HG02588 (cell line): ENCODE measurements around the gene SGCE.

Source experiments
- ATAC-seq: cut with Tn5 transposase; IDR thresholded peaks from one replicate; pipeline ENCODE4 v1.9.1; 2021; ENCODE audit warnings: mild to moderate bottlenecking, moderate library complexity; ENCODE audit not compliant: unreplicated experiment

SGCE gene

DNA sequence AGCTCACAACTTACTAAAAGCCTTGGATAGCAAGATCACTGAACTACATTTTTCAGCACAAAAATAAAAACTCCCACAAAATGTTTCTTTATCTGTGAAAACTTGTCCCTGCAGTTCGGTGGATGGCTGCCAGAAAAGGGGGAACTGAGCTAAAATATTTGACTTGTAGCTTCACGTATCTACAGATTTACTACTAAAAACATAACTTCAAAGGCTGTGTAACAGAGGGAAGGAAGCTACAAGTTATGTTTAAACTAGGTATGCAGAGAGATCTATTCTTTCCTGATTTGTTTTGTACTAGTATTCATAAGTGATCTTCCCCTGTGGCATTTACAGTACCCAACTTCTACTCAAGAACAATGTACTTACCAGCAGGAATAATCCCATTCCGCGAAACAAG lies 25.1 kb downstream of the SGCE start:
- no peak for ATAC-seq

DNA sequence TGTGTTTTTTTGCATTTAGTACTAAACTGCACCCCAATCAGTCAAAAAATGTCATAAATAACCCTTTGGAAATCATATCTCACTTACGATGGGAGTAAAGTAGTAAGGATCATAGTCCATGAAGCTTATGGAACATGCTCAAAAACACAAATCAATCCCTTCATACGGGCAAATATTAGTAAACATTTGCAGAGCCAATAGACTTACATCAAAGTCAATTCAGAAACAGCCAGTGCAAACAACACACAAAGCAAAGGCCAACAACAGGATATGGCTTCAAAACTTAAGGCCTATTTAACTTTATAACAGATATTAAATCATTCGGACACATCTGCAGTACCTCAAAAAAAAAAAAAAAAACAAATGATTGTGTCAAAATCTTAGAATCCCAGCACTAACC lies 32.1 kb downstream of the SGCE start:
- ATAC-seq, result no peak

DNA sequence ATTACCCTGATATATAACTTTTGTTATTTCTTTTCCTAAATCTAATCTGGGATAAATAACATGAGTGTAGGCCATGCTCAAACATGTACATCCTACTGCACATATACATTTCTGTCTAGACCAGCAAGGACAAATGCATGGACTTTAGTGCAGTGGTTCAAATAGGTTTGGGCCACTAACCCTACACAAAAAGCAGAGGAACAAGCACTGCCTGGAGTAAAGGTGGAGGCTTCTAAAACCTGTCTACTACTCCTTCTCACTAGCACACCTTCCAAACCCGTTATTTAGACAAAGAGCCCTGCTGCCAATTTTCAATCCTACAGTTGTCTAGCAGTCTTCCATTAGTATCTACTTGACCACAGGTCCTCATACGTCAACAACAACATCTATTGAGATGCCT lies 34.8 kb downstream of the SGCE start:
- peak; percentile 3 for ATAC-seq

DNA sequence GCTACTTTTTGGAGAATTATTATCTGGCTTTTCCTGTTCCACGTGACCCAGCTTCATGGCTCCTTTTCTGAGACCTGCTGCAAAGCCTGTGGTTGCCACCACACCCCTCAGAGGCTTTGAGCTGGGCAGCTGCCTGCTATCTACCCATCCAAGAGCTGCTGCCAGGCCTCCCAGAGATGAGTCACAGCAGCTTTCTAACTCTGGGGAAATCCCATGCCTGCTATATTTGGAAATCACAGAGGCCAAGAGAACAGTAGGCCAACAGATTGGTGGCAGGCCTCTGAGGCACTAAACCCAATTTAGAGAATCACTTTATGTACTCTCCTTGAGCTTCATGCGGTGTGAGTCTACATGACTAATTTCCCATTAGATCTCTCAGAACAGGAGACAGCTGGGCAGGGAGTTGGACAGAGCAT lies 35.2 kb downstream of the SGCE start:
- peak; percentile 99 for ATAC-seq

DNA sequence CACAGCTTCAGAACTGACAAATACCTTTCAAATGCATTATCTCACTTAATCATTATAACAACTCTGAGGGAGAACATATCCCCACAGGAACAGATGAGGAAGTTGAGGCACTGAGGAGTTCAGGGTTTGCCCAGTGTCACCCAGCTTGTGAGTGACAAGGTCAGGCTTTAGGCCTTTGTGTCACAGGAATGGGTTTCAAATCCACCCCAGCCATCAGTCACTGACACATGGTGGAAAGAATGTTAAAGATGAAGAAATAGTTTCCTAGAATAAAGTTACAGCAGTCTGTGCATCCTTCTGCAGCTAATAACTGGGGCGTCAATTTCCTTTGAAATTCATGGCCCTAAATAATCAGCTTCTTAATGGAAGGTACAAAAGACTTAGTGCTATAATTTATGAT lies 37.8 kb downstream of the SGCE start:
- ATAC-seq, result no peak

DNA sequence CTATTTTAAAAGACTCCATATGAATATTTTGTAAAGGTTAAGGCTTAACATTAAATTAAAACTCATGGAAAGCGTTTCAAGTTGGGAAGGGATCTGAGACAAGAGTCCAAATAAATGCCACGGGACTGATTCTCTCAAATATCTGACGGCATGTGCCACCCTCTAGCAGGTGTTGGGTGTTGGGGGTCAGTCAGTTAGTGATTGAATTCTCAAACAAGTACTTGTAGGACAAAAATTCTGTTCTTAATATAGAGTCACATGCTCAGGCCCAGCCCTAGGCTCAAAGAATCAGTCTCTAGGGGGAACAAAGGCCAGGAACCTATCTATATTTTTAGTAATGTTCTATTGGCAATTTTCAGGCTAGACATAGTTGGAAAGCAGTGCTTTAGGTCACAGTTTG lies 39.1 kb downstream of the SGCE start:
- no peak for ATAC-seq

DNA sequence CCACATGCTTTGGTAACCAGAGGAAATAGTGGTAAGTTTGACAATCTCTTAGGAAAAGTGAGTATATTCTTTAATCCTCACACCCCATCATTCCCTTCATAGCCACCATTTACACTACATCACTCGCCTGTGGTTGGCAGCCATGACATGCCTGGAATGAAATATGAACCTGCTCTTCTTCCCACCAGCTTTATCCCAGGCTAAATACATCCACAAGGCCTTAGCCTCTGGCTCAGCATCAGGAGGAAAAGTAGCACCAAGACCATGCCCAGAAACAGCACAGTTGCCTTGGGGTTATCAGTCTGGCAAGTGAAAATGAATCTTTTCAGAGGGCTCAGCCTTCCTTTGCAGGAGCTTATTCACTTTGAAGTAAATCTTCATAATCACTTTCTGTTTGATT lies 40.3 kb downstream of the SGCE start:
- no peak for ATAC-seq

DNA sequence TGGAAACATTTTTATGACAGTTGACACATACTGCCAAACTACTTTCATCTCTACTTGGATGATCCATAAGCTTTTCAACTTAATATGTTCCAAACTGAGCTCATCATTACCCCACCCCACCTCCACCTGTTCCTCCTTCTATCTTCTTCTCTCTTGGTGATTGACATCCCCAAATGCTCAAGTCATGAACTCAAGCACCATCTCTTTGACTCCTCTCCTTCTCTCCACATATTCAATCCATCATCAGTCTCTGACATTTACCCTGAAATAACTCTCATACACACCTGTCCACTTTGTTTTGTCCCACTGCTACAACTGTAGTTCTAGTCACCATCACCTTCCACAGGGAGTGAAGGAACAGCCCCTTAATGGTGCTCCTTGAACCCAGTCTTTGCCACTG lies 43.3 kb downstream of the SGCE start:
- no peak for ATAC-seq

DNA sequence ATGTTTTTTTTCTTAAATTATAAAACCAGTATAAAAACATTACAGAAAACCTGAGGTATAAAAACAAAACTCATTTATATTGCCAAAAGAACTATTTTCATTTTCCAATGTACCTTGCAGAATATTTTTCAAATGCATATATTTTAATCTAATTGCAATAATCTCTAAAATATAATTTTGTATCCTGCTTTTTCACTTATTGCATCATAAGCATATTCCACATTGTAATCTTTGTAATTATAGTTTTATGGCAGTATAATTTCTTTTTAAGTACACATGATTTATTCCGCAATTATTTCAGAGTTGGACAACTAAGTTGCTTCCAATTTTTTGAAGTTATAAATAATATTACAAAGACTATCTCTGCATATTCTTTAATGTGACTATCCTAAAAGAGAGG lies 43.7 kb downstream of the SGCE start:
- ATAC-seq, result no peak

DNA sequence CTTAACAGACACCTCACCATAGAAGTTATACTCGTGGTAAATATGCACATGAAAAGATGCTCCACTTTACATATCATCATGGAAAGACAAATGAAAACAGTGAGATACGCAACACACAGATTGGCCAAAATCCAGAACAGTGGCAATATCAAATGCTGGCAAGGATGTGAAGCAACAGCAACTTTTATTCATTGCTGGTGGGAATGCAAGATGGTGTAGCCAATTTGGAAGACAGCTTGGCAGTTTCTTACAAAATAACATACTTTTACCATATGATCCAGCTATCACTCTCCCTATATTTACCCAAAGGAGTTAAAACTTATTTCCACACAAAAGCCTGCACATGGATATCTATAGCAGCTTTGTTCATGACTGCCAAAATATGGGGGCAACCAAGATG lies 46.4 kb downstream of the SGCE start:
- ATAC-seq, result no peak

DNA sequence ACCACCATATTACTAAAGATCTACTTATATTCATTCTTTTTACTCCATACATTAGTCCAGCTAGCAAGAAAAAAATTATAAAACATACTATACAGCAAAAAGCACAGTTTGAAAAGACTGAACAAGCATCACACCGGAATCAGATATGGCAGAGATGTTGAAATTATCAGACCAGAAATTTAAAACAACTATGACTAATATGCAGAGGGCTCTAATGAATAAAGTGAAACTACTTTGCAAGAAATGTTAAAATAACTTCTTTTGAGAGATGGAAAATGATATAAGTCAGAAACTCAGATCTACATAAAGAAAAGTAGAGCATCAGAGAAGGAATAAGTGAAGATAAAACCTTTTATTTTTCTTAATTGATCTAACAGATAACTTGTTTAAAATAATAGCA lies 50.9 kb downstream of the SGCE start:
- no peak for ATAC-seq

DNA sequence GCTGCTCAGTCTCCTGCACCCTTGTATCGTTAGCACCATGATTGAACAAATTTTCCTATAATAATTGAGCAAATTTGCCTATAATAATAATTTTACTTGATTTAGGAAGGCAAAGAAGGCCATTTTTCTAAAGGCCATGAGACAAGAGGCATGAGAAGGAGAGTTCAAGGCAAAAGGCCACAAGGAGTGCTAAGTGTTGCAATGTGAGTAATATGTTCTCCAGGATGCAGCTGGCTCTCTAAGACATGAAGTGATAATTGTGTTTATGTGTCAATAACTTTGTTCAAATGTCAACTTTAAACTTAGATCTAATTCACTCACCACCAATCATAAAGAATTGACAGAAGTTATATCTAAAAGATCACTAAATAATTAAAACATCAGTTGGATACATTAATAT lies 53.8 kb downstream of the SGCE start:
- no peak for ATAC-seq

DNA sequence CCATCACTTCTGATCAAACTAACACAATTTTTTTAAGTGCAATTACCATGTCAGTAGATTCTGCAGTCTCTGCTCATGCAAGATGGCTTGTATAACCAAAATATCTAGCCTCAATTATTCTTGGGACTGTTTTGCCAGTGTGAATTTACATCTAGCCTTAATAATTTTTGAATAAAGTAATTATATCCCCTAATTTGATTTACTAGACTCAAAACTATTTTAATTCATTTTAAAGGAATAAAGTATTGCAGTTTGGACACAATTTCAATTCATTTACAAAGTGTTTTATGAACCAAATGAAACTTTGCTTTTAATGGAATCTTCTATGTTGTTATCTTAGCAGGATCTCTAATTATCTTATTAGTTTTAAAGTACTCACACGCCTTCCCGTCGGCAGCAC lies 55.7 kb downstream of the SGCE start:
- ATAC-seq, result no peak

DNA sequence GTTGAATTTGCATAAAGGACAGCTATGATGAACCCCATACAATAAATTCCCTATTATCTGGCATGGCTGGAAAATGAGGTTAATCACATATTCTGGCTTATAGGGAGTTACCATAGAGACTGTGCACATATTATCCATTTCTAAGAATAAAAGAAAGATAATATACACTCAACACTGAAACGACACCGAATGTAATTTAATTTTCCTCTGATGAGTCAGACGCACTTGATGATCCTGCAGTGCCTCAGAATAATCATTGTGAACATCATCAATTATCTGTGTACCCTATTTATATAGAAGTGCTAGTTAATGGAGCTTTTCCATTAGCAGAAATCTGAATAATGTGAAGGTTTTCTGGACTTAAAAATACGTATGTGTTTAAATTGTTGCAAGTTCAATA lies 60.2 kb downstream of the SGCE start:
- ATAC-seq, result no peak

DNA sequence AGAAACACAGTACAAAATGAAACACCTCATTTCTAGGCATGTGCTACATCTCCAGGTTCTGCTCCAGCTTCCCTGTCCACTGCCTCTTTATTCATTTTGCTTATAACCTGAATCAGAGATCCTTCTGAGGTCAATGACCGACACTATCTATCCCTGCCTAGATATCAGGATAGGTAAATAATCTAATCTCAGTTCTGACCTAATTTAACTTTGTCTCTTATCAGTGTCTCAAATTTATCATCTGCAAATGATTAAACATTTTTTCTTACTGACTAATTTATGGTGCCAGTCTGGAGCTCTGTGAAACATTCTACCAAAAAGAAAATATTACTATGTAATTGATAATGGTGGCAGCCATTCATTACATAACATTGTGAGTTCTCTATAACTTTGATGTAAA lies 61.1 kb downstream of the SGCE start:
- no peak for ATAC-seq

DNA sequence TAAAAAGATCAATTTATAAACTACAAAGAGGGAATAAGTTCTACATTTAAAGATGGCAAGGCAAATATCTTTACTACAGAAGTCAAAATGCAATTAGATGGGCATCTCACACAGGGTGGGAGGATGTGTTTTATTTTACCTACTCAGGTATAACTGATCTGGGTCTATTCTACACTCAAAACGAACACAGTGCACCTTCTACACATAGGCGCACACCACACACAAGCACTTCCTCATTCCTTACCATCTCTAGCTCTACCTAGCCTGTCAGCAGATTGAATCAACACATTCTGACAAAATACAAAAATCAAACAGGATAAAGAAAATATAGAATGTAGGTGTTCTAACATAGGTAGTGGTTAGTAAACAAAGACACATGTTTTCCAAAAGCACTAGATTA lies 64.8 kb downstream of the SGCE start:
- no peak for ATAC-seq

DNA sequence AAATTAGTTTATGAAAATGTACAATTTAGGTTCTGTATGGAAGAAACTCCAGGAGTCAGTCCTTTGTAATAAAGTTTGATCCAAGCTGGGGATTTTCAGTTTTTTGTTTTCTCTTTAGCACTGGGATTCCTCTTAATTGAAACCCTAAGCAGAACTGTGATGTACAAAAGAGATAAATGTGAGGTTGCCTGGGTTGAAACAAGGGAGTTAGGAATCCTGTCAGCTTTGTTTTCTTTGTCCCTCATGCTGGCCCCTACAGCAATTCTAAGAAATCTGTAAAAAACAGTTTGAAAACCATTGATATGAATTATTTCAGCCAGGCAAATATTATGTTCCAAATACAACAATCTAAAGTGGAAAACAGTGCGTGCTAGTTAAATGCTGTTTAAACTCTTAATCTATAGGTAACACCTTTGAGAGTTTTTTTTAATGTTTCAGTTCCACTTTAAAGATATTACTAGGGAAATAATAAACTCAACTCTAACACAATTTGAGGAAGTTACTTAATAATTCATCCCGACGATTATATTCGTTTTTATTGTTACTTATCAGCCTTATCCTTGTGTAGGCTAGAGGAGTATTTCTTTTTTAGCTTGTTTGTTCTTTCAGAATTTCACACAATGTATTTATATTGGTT lies 65.3 kb downstream of the SGCE start:
- ATAC-seq, result no peak

DNA sequence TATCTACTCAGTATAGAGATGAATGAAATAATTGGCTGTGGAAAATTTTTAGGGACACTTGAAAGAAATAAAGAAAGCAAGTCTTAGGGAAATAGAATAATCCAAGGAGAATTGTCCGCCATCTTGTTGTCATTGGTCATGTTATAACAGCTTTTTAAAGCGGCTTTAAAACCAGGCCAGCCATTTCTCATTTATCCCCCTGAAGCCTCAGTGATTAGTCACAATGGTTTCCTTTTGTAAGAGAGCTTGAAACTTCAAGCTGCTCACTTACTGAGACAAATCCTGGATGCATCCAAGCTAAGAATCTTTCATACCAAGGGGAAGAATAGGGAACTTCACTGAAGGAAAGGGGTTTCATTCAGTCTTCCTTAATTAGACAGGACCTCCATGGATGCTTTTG lies 67.9 kb downstream of the SGCE start:
- ATAC-seq, result no peak

DNA sequence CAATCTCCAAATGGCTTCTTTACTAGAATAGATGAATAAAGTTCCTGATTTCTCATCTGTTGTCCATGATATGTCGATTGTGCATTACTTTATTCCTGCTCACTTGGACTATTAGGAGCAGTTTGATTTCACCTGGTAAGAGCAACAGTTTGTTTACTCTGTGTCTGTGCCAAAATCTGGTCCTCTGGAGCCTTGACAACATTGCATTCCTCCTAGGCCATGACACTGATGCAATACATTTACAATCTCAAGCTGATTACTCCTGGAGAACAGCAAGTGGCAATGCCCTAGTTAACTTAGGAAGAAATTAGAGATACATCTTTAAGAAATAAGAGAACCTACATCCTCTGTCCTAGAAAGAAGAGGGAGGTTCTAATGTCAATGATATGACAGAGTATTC lies 71.8 kb downstream of the SGCE start:
- no peak for ATAC-seq

DNA sequence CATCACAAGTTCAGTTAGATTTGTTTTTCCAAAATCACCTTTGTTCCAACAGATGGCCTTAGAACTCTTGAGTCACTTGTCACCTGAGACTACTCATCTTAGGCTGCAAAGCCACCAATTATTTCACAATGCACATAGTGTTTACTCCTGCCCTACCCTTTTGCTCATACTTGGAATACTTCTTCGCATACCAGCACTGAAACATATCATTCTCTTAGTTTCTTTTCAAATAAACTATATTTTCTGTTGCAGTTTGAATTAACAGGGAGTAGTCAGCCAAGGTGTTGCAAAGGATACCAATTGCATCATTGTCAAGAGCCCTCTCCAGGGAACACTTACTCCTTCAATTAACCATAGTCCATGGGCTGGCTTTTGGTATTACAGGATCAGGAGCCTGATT lies 75.3 kb downstream of the SGCE start:
- ATAC-seq, result no peak

DNA sequence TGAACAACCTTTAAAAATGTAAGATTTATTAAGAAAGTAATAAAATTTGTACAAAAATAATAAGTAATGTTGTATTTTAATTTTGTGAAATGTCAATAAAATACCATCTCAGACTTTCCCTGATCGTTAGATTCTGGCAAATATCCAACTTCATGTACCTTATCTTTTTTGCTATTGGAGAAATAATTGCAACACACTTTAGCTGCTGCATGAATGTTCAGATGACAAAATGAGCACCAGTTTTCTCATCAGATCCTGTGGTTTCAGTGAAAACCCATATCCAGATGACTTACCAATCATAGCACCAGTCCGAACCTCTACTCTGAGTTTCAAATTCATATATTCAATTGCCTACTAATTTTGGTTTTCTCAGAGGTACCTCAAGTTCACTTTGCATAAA lies 76.5 kb downstream of the SGCE start:
- ATAC-seq, result no peak

DNA sequence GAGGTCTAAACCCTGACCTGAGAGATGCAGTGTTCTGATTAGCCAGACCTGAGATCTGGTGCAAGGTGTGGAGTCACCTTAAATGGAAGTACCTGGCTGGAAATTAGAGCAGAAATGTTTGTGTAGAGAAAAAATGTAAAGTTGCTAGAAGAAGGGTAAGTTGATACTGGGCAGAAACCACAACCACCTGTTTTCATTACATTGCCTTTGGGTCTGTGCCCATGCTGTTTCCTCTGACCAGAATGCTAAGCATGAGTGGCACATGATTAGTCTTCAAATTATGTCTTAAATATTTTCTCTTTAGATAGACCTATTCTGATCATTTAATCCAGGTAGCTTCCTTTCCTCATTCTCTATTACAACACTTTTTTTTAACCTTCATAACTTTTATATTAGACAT lies 77.3 kb downstream of the SGCE start:
- no peak for ATAC-seq

DNA sequence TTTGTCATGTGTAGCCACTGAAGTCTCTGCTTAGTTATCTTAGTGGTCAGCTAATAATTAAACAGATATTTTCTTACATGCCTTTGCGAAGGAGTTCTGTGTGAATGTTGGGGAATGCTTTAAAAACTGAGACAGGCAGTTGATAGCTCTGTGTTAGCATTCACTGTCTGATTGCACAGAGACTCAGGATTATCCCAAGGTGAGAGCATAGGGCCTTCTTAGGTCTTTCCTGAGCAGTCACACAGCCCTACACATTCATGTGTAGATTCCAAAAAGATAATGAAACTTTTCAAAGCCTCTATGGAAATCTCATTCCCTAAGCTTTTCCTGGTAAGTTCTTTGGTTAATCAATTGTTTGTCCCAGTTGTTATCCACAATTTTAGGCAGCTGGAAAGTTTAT lies 78.6 kb downstream of the SGCE start:
- ATAC-seq, result no peak

DNA sequence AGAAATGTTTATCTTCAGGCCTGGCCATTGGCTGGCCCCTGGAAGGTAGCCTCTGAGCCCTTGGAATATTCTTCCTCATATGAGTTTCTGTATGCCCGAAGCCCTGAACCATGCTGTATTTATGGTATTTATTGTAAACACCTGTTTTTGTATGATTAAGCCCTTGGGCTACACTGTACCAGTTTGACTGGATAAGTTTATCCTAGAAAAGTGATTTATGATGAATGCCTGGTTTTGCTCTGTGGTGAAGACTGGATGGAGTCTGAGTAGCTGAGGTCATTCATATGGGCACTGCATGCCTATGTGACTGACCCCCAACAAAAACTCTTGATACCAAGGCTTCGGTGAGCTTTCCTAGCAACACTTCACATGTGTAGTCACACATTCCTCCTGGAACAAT lies 79.6 kb downstream of the SGCE start:
- no peak for ATAC-seq
